Calu3 (cell line): ENCODE measurements around the gene RAD23A. TPM values are rescaled to one million over a fixed set of nuclear protein-coding genes. Genes with fewer than 3 reads are reported as not detected.

ENCODE experiments used
- BruUV-seq: library from RNA; stranded (reverse); fragments of 400-500 nt; replicated peaks from 2 replicates; lab custom pipeline; 2021; lab: Mats Ljungman, UMichigan
- CTCF ChIA-PET: fragments of 300-600 bp; sonication (Branson Sonifier 250); formaldehyde crosslinking; loops from one replicate; lab custom pipeline; 2022; ENCODE audit warnings: antibody characterized with exemption; lab: Charles Lee
- DNase-seq: peaks from one replicate; pipeline ENCODE4 v3.0.0; 2022
- H3K27ac Mint-ChIP-seq: one replicate; pipeline ENCODE4 v1.8.0; 2022; ENCODE audit warnings: mixed read lengths; ENCODE audit not compliant: unreplicated experiment
- H3K27me3 Mint-ChIP-seq: one replicate; pipeline ENCODE4 v1.8.0; 2022; ENCODE audit warnings: mixed read lengths; ENCODE audit not compliant: unreplicated experiment
- H3K36me3 Mint-ChIP-seq: one replicate; pipeline ENCODE4 v1.8.0; 2022; ENCODE audit warnings: mild to moderate bottlenecking, moderate library complexity, mixed read lengths; ENCODE audit not compliant: insufficient read depth, unreplicated experiment
- H3K4me1 Mint-ChIP-seq: one replicate; pipeline ENCODE4 v1.8.0; 2022; ENCODE audit warnings: mild to moderate bottlenecking, low read depth, mixed read lengths; ENCODE audit not compliant: unreplicated experiment
- H3K4me3 Mint-ChIP-seq: one replicate; pipeline ENCODE4 v1.8.0; 2022; ENCODE audit warnings: mild to moderate bottlenecking, low read depth, moderate library complexity, mixed read lengths; ENCODE audit not compliant: unreplicated experiment
- H3K9me3 Mint-ChIP-seq: one replicate; pipeline ENCODE4 v1.8.0; 2022; ENCODE audit warnings: low read depth, mixed read lengths; ENCODE audit not compliant: unreplicated experiment
- intact Hi-C: fragments of 100-400 bp; cut with micrococcal nuclease; formaldehyde crosslinking; loops from one replicate; pipeline ENCODE4 v1.10.0; 2022; ENCODE audit not compliant: unreplicated experiment
- total RNA-seq: library from RNA; stranded (reverse); gene quantifications from 2 replicates; pipeline ENCODE4 v1.2.3, GENCODE V29; 2022
- TF ChIP-seq, protein P1 (sequence below): fragments of 200-600 bp; IDR thresholded peaks from one replicate; pipeline ENCODE4 v1.8.0; 2022; ENCODE audit warnings: antibody characterized with exemption; ENCODE audit not compliant: unreplicated experiment

Gene RAD23A
- total RNA-seq, 1 experiment from 2014 or later = 110 TPM

GRCh38 chr19:12965812-12966135, 20.1 kb downstream of the RAD23A start:
- H3K27ac Mint-ChIP-seq = peak overlapping the region; percentile 39
- no peaks in the 10 kb centered on the region for H3K9me3 Mint-ChIP-seq
- CTCF ChIA-PET = interaction anchor here (0.6 to 1.6 kb wide), 11 partner anchors 9 to 388 kb away, joined by 3 to 17 read pairs (median 3); no protein-coding TSS in a partner anchor
- DNase-seq = no peak
- intact Hi-C loops = no loop called here
- peak overlapping the region; percentile 66 for H3K4me3 Mint-ChIP-seq
- peaks cover 9% of the 10 kb centered on the region for H3K4me1 Mint-ChIP-seq
- peaks cover 5% of the 10 kb centered on the region for H3K36me3 Mint-ChIP-seq
- TF ChIP-seq, protein P1, sequence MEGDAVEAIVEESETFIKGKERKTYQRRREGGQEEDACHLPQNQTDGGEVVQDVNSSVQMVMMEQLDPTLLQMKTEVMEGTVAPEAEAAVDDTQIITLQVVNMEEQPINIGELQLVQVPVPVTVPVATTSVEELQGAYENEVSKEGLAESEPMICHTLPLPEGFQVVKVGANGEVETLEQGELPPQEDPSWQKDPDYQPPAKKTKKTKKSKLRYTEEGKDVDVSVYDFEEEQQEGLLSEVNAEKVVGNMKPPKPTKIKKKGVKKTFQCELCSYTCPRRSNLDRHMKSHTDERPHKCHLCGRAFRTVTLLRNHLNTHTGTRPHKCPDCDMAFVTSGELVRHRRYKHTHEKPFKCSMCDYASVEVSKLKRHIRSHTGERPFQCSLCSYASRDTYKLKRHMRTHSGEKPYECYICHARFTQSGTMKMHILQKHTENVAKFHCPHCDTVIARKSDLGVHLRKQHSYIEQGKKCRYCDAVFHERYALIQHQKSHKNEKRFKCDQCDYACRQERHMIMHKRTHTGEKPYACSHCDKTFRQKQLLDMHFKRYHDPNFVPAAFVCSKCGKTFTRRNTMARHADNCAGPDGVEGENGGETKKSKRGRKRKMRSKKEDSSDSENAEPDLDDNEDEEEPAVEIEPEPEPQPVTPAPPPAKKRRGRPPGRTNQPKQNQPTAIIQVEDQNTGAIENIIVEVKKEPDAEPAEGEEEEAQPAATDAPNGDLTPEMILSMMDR = no peak
- BruUV-seq = no TSS peak
- peaks cover 8% of the 10 kb centered on the region for H3K27me3 Mint-ChIP-seq

GRCh38 chr19:12967907-12968306, 22.2 kb downstream of the RAD23A start:
- BruUV-seq = no TSS peak
- CTCF ChIA-PET = interaction anchor here (0.7 kb wide), 1 partner anchor 135 kb away, joined by 4 read pairs; no protein-coding TSS in a partner anchor
- Mint-ChIP-seq H3K9me3 (no peaks in the 10 kb centered on the region), H3K4me1 (peaks cover 9% of the 10 kb centered on the region), H3K36me3 (peaks cover 5% of the 10 kb centered on the region), H3K27me3 (no peaks in the 10 kb centered on the region), H3K4me3 (no peak overlapping the region), H3K27ac (no peak overlapping the region)
- DNase-seq = no peak
- intact Hi-C loops = no loop called here
- TF ChIP-seq, protein P1 = no peak

DNA sequence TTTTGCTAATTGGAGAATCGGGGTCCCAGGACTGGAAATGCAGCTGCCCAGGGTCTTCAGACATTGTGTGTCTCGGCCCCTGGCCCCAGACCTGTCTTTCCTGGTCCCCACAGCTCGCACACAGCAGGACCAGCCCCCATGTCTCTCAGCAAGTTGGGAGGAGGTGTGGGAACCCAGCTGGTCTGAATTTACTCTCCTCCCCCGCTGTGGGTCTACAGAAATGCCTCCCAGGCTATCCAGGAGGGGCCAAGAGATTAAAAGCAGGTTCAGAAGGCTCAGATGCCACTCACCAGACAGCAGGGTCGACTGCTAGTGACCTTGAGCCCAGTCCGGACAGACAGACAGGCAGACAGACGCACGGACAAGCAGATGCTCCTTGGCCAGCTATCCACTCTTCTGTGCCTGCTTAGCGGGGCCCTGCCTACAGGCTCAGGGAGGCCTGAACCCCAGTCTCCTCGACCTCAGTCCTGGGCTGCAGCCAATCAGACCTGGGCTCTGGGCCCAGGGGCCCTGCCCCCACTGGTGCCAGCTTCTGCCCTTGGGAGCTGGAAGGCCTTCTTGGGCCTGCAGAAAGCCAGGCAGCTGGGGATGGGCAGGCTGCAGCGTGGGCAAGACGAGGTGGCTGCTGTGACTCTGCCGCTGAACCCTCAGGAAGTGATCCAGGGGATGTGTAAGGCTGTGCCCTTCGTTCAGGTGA, 23.8 kb downstream of the RAD23A start, which contains the start of gene DAND5:
TSS of gene DAND5 (plus strand) at position 285 of the 697 bp plus-strand sequence. CDS start at position 370, 85 bp downstream.
- TF ChIP-seq, protein P1 = no peak
- Mint-ChIP-seq H3K4me3 (no peak within 1 kb of the TSS), H3K9me3 (no peaks in the 10 kb centered on the region), H3K27me3 (no peaks in the 10 kb centered on the region), H3K4me1 (peaks cover 9% of the 10 kb centered on the region), H3K36me3 (peaks cover 5% of the 10 kb centered on the region), H3K27ac (no peak within 1 kb of the TSS)
- intact Hi-C loops = no loop called here
- no peak for DNase-seq
- BruUV-seq = no TSS peak
- CTCF ChIA-PET = no interaction called here

GRCh38 chr19:12970070-12970820, 24.6 kb downstream of the RAD23A start:
- CTCF ChIA-PET = interaction anchor here (0.7 kb wide), 1 partner anchor 9 kb away, joined by 3 read pairs; no protein-coding TSS in a partner anchor
- TF ChIP-seq, protein P1 = no peak
- Mint-ChIP-seq H3K27me3 (no peaks in the 10 kb centered on the region), H3K9me3 (no peaks in the 10 kb centered on the region), H3K36me3 (no peaks in the 10 kb centered on the region), H3K27ac (no peak overlapping the region), H3K4me3 (no peak overlapping the region), H3K4me1 (peaks cover 2% of the 10 kb centered on the region)
- intact Hi-C loops = loop anchor here (10.0 kb wide), 1 partner anchor 295 kb away; no protein-coding TSS in a partner anchor
- BruUV-seq = no TSS peak
- DNase-seq = no peak
